ENCODE data around the gene TAX1BP3.

TAX1BP3 gene

DNA sequence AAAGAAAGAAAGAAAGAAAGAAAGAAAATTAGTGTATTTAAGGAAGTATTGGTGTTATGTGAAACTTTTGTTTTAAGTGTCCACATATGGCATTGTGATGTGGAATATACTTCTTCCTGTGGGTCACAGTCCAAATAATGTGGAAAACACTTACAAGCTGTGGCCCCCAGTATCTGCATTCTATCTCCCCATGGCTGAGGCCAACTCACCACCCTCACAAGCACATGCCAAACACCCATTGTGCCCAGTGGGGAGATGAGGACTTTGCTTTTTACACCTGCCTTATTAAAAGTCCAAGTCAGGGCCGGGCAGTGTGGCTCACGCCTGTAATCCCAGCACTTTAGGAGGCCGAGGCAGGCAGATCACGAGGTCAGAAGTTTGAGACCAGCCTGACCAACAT lies 31.6 kb upstream of the TAX1BP3 start:
- Histone ChIP-seq H3K18ac (ENCODE audit: low read depth in 1 of 2, low read length in 2 of 2) (no peak overlapping the region), H3K23ac (ENCODE audit: low read length in 2 of 2) (no peak overlapping the region), H3K4me2 (ENCODE audit: low read length, poor library complexity, severe bottlenecking) (no peak overlapping the region), H3K14ac (ENCODE audit: low read length in 2 of 2) (no peak overlapping the region), H3K4me3 (ENCODE audit: insufficient read depth in 1 of 2, low read depth in 1 of 2, low read length in 2 of 2) (no peak overlapping the region), H3K4me1 (ENCODE audit: control insufficient read depth, insufficient read depth, low read depth, low read length) (peaks cover 12% of the 10 kb centered on the region), H2BK120ac (ENCODE audit: low read depth, low read length) (no peak overlapping the region), H2AK5ac (ENCODE audit: low read length, severe bottlenecking) (no peak overlapping the region), H3K36me3 (ENCODE audit: control insufficient read depth in 1 of 2, insufficient read depth in 2 of 2, low read depth in 1 of 2, low read length in 2 of 2) (no peaks in the 10 kb centered on the region), H2BK15ac (ENCODE audit: low read depth, poor library complexity, severe bottlenecking) (no peak overlapping the region), H3K27me3 (ENCODE audit: control insufficient read depth in 1 of 2, insufficient read depth in 1 of 2, low read length in 2 of 2) (peaks cover 29 to 36% of the 10 kb centered on the region in 2 experiments), H3K27ac (ENCODE audit: low read length, poor library complexity, severe bottlenecking) (no peak overlapping the region), H2BK5ac (ENCODE audit: low read depth, low read length, poor library complexity, severe bottlenecking) (no peak overlapping the region), H3K4ac (ENCODE audit: low read depth in 1 of 2, low read length in 2 of 2) (no peak overlapping the region), H4K8ac (ENCODE audit: low read length) (no peak overlapping the region), H4K91ac (ENCODE audit: low read length) (no peak overlapping the region), H3K9ac (ENCODE audit: low read length) (no peak overlapping the region), H3K9me3 (ENCODE audit: control insufficient read depth, low read length) (peaks cover 6% of the 10 kb centered on the region), H2AFZ (ENCODE audit: low read depth, low read length) (no peak overlapping the region), H3K79me1 (replicated peaks; ENCODE audit: low read length, poor library complexity, severe bottlenecking) (no peaks in the 10 kb centered on the region), H2BK12ac (ENCODE audit: low read length in 2 of 2) (no peak overlapping the region)
- DNase-seq: no peak
- 86% methylated on average over 4 of the region's 4 CpGs for WGBS

DNA sequence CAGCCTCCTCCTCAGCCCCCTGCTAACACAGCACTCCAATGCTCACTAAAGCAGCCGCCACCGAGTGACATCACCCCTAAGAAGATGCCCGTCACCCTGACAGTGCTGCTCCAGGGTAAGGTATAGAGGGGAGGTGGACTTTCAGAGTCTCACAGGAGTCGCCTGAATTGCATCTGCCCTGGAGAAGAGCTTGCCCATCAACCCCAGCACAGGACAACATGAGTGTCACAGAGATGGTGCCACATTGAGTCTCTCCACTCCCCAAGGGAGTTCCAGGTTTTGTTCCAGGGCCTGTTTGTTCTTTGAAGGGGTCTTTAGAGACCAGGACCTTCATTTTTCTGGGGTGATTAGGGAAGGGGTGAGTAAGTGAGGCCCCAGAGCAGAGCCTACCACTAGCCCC lies 29.8 kb upstream of the TAX1BP3 start:
- no peaks in the 10 kb centered on the region for H3K79me1 ChIP-seq (replicated peaks; ENCODE audit: low read length, poor library complexity, severe bottlenecking)

DNA sequence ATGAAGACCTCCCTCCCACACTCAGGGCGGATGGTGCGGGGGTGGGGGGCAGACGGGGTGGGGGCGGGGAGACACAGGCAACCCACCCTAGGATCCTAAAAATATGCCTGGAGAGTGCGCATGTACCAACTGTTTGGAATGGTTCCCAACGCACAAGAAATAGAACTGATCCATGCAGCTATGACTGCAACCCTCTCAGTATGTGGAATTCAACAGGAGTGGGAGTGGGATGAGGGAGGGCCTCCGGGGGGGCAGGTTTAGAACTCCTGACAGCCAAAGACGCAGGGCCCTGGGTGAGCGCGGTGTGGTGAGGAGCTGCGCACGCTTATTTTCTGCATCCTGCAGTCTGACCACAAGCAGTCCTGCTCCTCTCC lies 28.7 kb upstream of the TAX1BP3 start:
- Histone ChIP-seq H2BK15ac (ENCODE audit: low read depth, poor library complexity, severe bottlenecking) (no peak overlapping the region), H3K4me2 (ENCODE audit: low read length, poor library complexity, severe bottlenecking) (no peak overlapping the region), H4K8ac (ENCODE audit: low read length) (no peak overlapping the region), H3K4ac (ENCODE audit: low read depth in 1 of 2, low read length in 2 of 2) (no peak overlapping the region), H3K4me3 (ENCODE audit: insufficient read depth in 1 of 2, low read depth in 1 of 2, low read length in 2 of 2) (no peak overlapping the region), H2BK5ac (ENCODE audit: low read depth, low read length, poor library complexity, severe bottlenecking) (no peak overlapping the region), H2BK12ac (ENCODE audit: low read length in 2 of 2) (no peak overlapping the region), H2BK120ac (ENCODE audit: low read depth, low read length) (no peak overlapping the region), H3K9me3 (ENCODE audit: control insufficient read depth, low read length) (peaks cover 6% of the 10 kb centered on the region), H3K14ac (ENCODE audit: low read length in 2 of 2) (no peak overlapping the region), H3K36me3 (ENCODE audit: control insufficient read depth in 1 of 2, insufficient read depth in 2 of 2, low read depth in 1 of 2, low read length in 2 of 2) (no peaks in the 10 kb centered on the region), H3K23ac (ENCODE audit: low read length in 2 of 2) (no peak overlapping the region), H2AFZ (ENCODE audit: low read depth, low read length) (no peak overlapping the region), H3K18ac (ENCODE audit: low read depth in 1 of 2, low read length in 2 of 2) (no peak overlapping the region), H3K4me1 (ENCODE audit: control insufficient read depth, insufficient read depth, low read depth, low read length) (peaks cover 15% of the 10 kb centered on the region), H3K27me3 (ENCODE audit: control insufficient read depth in 1 of 2, insufficient read depth in 1 of 2, low read length in 2 of 2) (peaks cover 39 to 47% of the 10 kb centered on the region in 2 experiments), H3K79me1 (replicated peaks; ENCODE audit: low read length, poor library complexity, severe bottlenecking) (no peaks in the 10 kb centered on the region), H4K91ac (ENCODE audit: low read length) (no peak overlapping the region), H3K27ac (ENCODE audit: low read length, poor library complexity, severe bottlenecking) (no peak overlapping the region), H3K9ac (ENCODE audit: low read length) (no peak overlapping the region), H2AK5ac (ENCODE audit: low read length, severe bottlenecking) (no peak overlapping the region)
- no peak for DNase-seq
- WGBS: 65% methylated on average over 9 of the region's 12 CpGs

More for the DNA sequence above, 29.8 kb upstream of the TAX1BP3 start:
- no peak overlapping the region for H3K9ac ChIP-seq (ENCODE audit: low read length)
- no peak overlapping the region for H2BK5ac ChIP-seq (ENCODE audit: low read depth, low read length, poor library complexity, severe bottlenecking)
- H2BK12ac ChIP-seq (ENCODE audit: low read length in 2 of 2): no peak overlapping the region
- no peak overlapping the region for H2AK5ac ChIP-seq (ENCODE audit: low read length, severe bottlenecking)
- WGBS: 83% methylated on average over 1 of the region's 4 CpGs
- no peak overlapping the region for H2AFZ ChIP-seq (ENCODE audit: low read depth, low read length)
- no peak overlapping the region for H2BK120ac ChIP-seq (ENCODE audit: low read depth, low read length)
- H3K9me3 ChIP-seq (ENCODE audit: control insufficient read depth, low read length): peaks cover 6% of the 10 kb centered on the region
- no peak overlapping the region for H4K8ac ChIP-seq (ENCODE audit: low read length)
- H3K27ac ChIP-seq (ENCODE audit: low read length, poor library complexity, severe bottlenecking): no peak overlapping the region
- H3K14ac ChIP-seq (ENCODE audit: low read length in 2 of 2): no peak overlapping the region
- no peak overlapping the region for H3K4me2 ChIP-seq (ENCODE audit: low read length, poor library complexity, severe bottlenecking)
- no peak overlapping the region for H3K4ac ChIP-seq (ENCODE audit: low read depth in 1 of 2, low read length in 2 of 2)
- H3K23ac ChIP-seq (ENCODE audit: low read length in 2 of 2): no peak overlapping the region
- no peak overlapping the region for H3K18ac ChIP-seq (ENCODE audit: low read depth in 1 of 2, low read length in 2 of 2)
- H3K4me1 ChIP-seq (ENCODE audit: control insufficient read depth, insufficient read depth, low read depth, low read length): peaks cover 15% of the 10 kb centered on the region
- H3K4me3 ChIP-seq (ENCODE audit: insufficient read depth in 1 of 2, low read depth in 1 of 2, low read length in 2 of 2): no peak overlapping the region
- no peak for DNase-seq
- H3K27me3 ChIP-seq (ENCODE audit: control insufficient read depth in 1 of 2, insufficient read depth in 1 of 2, low read length in 2 of 2): peaks cover 36 to 47% of the 10 kb centered on the region in 2 experiments
- no peak overlapping the region for H2BK15ac ChIP-seq (ENCODE audit: low read depth, poor library complexity, severe bottlenecking)
- no peak overlapping the region for H4K91ac ChIP-seq (ENCODE audit: low read length)
- H3K36me3 ChIP-seq (ENCODE audit: control insufficient read depth in 1 of 2, insufficient read depth in 2 of 2, low read depth in 1 of 2, low read length in 2 of 2): no peaks in the 10 kb centered on the region

DNA sequence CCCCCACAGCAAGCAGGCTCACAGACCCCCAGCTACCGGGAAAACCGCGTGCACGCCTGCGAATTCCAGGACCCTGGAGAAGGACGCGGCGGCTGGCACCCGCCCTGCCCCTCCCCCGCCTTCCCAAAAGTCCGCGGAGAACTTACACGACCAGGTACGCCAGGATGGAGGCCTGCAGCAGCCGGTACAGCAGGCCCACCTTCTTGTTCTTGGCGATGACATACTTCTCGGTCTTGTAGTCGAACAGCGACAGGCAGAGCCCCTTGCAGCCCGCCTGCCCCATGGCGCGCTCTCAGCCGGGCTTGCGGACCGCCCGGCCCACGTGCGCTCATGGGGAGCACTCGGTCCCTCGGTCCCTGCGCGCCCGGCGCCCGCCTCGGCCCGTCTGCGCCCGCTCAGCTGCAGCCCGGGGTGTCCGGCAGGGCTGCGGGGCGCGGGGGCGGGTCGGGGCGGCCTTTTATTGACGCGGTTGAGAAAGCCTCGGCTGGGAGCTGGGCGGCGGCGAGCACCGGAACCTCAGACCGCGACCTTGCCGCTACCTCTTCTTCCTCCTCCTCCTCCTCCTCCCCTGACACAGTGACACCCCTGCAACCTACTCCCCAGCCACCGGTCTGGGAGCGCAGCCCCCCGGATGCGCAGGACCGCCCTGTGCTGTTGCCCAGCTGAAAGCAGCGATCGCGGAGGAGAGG lies 27.5 kb upstream of the TAX1BP3 start, which contains the start of gene P2RX5:
TSS of gene P2RX5 (minus strand) at position 433 of the 689 bp plus-strand sequence. CDS start at position 283, 150 bp downstream.
- H3K9me3 ChIP-seq (ENCODE audit: control insufficient read depth, low read length): peaks cover 6% of the 10 kb centered on the region
- no peak within 1 kb of the TSS for H3K9ac ChIP-seq (ENCODE audit: low read length)
- peak within 1 kb of the TSS; percentile 98 for H3K4me2 ChIP-seq (ENCODE audit: low read length, poor library complexity, severe bottlenecking)
- H2BK15ac ChIP-seq (ENCODE audit: low read depth, poor library complexity, severe bottlenecking): no peak within 1 kb of the TSS
- no peak within 1 kb of the TSS for H3K27ac ChIP-seq (ENCODE audit: low read length, poor library complexity, severe bottlenecking)
- H2AK5ac ChIP-seq (ENCODE audit: low read length, severe bottlenecking): no peak within 1 kb of the TSS
- H3K36me3 ChIP-seq (ENCODE audit: control insufficient read depth in 1 of 2, insufficient read depth in 2 of 2, low read depth in 1 of 2, low read length in 2 of 2): no peaks in the 10 kb centered on the region
- H2BK5ac ChIP-seq (ENCODE audit: low read depth, low read length, poor library complexity, severe bottlenecking): no peak within 1 kb of the TSS
- DNase-seq: peak; percentile 38
- no peak within 1 kb of the TSS for H4K91ac ChIP-seq (ENCODE audit: low read length)
- no peak within 1 kb of the TSS for H3K18ac ChIP-seq (ENCODE audit: low read depth in 1 of 2, low read length in 2 of 2)
- peak within 1 kb of the TSS; percentile 21 for H2AFZ ChIP-seq (ENCODE audit: low read depth, low read length)
- no peak within 1 kb of the TSS for H4K8ac ChIP-seq (ENCODE audit: low read length)
- no peak within 1 kb of the TSS for H3K4ac ChIP-seq (ENCODE audit: low read depth in 1 of 2, low read length in 2 of 2)
- H3K4me3 ChIP-seq (ENCODE audit: insufficient read depth in 1 of 2, low read depth in 1 of 2, low read length in 2 of 2): peak within 1 kb of the TSS; percentile 59 to 77
- under 1% methylated on average over 44 of the region's 65 CpGs for WGBS
- H3K27me3 ChIP-seq (ENCODE audit: control insufficient read depth in 1 of 2, insufficient read depth in 1 of 2, low read length in 2 of 2): peaks cover 46 to 47% of the 10 kb centered on the region in 2 experiments
- H2BK12ac ChIP-seq (ENCODE audit: low read length in 2 of 2): no peak within 1 kb of the TSS
- no peaks in the 10 kb centered on the region for H3K79me1 ChIP-seq (replicated peaks; ENCODE audit: low read length, poor library complexity, severe bottlenecking)
- peaks cover 15% of the 10 kb centered on the region for H3K4me1 ChIP-seq (ENCODE audit: control insufficient read depth, insufficient read depth, low read depth, low read length)
- peak within 1 kb of the TSS in 1 of 2 experiments; percentile 43 for H3K23ac ChIP-seq (ENCODE audit: low read length in 2 of 2)
- H2BK120ac ChIP-seq (ENCODE audit: low read depth, low read length): no peak within 1 kb of the TSS
- H3K14ac ChIP-seq (ENCODE audit: low read length in 2 of 2): no peak within 1 kb of the TSS

Measured in mesenchymal stem cell (in vitro differentiated cells and primary cell).